Endothelial cell (in vitro differentiated cells): ENCODE measurements around the gene ADH1C. TPM values are rescaled to one million over a fixed set of nuclear protein-coding genes. Genes with fewer than 3 reads are reported as not detected.
"Not testable (repeated sequence)": the region's sequence is repeated elsewhere in the genome, so short reads cannot be mapped to it uniquely, and the experiment has no call there.

Experiments used
- DNase-seq: peaks from one replicate; pipeline ENCODE4 v3.0.0; 2021; ENCODE audit warnings: low spot score
- H3K27ac Mint-ChIP-seq: one replicate; pipeline ENCODE4 v1.8.0; 2021; ENCODE audit warnings: mixed read lengths, inconsistent platforms; ENCODE audit not compliant: unreplicated experiment
- H3K27me3 Mint-ChIP-seq: one replicate; pipeline ENCODE4 v1.8.0; 2021; ENCODE audit warnings: mild to moderate bottlenecking, moderate library complexity, mixed read lengths, inconsistent platforms; ENCODE audit not compliant: unreplicated experiment
- H3K36me3 Mint-ChIP-seq: one replicate; pipeline ENCODE4 v1.8.0; 2021; ENCODE audit warnings: mild to moderate bottlenecking, low read depth, mixed read lengths, inconsistent platforms; ENCODE audit not compliant: unreplicated experiment
- H3K4me1 Mint-ChIP-seq: one replicate; pipeline ENCODE4 v1.8.0; 2021; ENCODE audit warnings: mild to moderate bottlenecking, mixed read lengths, inconsistent platforms; ENCODE audit not compliant: unreplicated experiment
- H3K4me3 Mint-ChIP-seq: one replicate; pipeline ENCODE4 v1.8.0; 2021; ENCODE audit warnings: mild to moderate bottlenecking, mixed read lengths, inconsistent platforms; ENCODE audit not compliant: unreplicated experiment
- H3K9me3 Mint-ChIP-seq: one replicate; pipeline ENCODE4 v1.8.0; 2021; ENCODE audit warnings: mixed read lengths, inconsistent platforms; ENCODE audit not compliant: unreplicated experiment
- total RNA-seq: library from RNA; stranded (reverse); fragmentation: NEBNext Ultra II Directional; extraction: Animal tissue kit (Norgen Biotek cat#: 25700); gene quantifications from one replicate; pipeline ENCODE4 v1.2.1, GENCODE V29; 2021; ENCODE audit not compliant: unreplicated experiment
- TF ChIP-seq, protein P1 (sequence below): fragments of 200-600 bp; sonication (generic); IDR thresholded peaks from one replicate; pipeline ENCODE4 v1.5.0; 2021; ENCODE audit warnings: antibody characterized with exemption; ENCODE audit not compliant: unreplicated experiment

Gene ADH1C
- total RNA-seq, 1 donor from 2014 or later, result not detected

DNA sequence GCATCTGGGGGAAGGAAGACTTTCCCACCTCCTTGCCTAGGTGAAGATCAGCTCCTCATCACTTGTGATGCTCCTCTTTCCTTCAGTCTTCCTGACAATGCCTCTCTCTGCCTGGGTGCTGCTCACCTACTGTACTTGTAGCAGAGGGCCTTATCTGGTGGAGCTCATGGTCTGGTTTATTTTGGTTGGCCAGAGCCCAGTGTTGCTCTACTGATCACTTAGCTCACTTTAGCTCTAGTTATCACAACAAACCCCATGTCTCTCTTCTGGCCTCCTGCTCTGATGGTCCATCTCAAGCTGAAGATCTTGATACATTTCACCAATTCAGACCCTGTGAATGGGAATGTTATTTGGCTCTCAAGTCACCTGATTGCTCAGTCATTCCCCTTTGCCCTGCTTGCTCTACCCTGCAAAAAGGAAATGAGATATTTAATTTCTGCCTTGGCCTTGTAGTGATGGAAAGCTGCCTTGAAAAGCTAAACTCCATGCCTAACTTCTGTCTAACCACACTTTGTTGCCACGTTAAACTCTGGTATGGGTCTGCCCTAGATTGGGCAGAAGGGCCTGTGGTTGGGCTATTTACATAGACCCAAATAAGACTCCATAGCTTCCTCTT, 30.3 kb upstream of the ADH1C start:
- Mint-ChIP-seq H3K36me3 (no peaks in the 10 kb centered on the region), H3K4me3 (no peak overlapping the region), H3K9me3 (no peaks in the 10 kb centered on the region), H3K27ac (no peak overlapping the region), H3K27me3 (peaks cover 3% of the 10 kb centered on the region), H3K4me1 (peaks cover 9% of the 10 kb centered on the region)
- DNase-seq, result no peak
- TF ChIP-seq, protein P1, sequence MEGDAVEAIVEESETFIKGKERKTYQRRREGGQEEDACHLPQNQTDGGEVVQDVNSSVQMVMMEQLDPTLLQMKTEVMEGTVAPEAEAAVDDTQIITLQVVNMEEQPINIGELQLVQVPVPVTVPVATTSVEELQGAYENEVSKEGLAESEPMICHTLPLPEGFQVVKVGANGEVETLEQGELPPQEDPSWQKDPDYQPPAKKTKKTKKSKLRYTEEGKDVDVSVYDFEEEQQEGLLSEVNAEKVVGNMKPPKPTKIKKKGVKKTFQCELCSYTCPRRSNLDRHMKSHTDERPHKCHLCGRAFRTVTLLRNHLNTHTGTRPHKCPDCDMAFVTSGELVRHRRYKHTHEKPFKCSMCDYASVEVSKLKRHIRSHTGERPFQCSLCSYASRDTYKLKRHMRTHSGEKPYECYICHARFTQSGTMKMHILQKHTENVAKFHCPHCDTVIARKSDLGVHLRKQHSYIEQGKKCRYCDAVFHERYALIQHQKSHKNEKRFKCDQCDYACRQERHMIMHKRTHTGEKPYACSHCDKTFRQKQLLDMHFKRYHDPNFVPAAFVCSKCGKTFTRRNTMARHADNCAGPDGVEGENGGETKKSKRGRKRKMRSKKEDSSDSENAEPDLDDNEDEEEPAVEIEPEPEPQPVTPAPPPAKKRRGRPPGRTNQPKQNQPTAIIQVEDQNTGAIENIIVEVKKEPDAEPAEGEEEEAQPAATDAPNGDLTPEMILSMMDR, result no peak

DNA sequence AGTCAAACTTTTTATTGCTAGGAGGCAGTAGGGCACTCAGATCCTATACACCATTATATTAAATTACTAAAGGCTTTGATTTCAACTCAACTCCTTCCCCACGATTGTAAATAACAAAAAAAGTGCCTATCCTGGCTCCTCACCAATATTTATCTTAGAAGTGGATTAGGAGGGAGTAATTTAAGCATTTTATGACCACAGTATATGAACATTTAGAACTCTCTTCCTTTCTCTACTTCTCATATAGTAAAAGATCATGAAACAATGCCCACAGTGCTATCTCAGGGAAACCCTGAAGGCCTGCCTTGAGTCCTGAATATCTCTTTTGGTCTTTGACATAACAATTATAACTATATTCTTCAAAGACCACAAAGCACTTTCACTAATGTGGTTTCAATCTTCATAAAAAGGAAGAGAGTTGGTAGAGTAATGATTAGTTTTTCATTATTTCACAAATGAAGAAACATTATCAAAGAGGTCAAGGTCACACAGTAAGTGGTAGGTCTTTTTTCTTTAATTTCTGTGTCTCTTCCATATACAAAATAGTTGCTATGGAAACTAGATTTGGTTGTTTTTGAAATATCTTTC, 29.1 kb upstream of the ADH1C start:
- Mint-ChIP-seq H3K27ac (no peak overlapping the region), H3K4me1 (peaks cover 9% of the 10 kb centered on the region), H3K27me3 (peaks cover 3% of the 10 kb centered on the region), H3K9me3 (no peaks in the 10 kb centered on the region), H3K4me3 (no peak overlapping the region), H3K36me3 (no peaks in the 10 kb centered on the region)
- TF ChIP-seq, protein P1, result no peak
- no peak for DNase-seq

DNA sequence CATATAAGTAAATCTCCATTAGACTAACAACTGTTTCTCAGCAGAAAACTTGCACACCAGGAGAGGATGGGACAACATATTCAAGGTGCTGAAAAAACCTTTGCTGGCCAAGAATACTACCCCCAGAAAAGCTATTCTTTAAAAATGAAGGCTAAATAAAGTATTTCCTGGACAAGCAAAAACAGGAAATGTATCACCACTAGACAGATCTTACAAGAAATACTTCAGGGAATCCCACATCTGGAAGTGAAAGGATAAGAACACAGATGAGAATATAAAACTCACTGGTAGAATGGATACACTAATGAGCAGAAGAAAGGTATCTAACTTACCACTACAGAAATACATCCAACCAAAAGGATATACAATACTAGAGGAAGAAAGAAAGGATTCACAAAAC, 27.0 kb upstream of the ADH1C start:
- H3K27ac Mint-ChIP-seq, result no peak overlapping the region
- TF ChIP-seq, protein P1, result no peak
- H3K27me3 Mint-ChIP-seq, result peaks cover 3% of the 10 kb centered on the region
- H3K4me1 Mint-ChIP-seq, result peaks cover 9% of the 10 kb centered on the region
- DNase-seq, result no peak
- peaks cover 4% of the 10 kb centered on the region for H3K9me3 Mint-ChIP-seq
- H3K36me3 Mint-ChIP-seq, result no peaks in the 10 kb centered on the region
- no peak overlapping the region for H3K4me3 Mint-ChIP-seq

DNA sequence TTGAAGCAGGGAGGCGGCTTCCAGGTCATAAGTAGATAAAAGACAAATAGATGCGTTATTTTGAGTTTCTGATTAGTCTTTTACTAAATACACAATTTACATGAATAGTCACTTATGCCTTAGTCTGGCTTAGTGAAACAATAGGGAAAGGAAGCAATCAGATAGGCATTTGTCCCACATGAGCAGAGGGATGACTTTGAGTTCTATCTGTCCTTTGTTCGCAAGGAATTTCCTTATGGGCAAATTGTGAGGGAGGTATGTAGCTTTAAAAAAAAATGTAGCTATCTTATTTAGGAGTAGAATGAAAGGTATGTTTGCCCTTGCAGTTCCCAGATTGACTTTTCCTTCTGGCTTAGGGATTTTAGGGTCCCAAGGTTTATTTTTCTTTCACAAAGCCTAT, 26.3 kb upstream of the ADH1C start:
- Mint-ChIP-seq H3K4me1 (peaks cover 9% of the 10 kb centered on the region), H3K9me3 (peaks cover 4% of the 10 kb centered on the region)
- TF ChIP-seq, protein P1, result no peak

DNA sequence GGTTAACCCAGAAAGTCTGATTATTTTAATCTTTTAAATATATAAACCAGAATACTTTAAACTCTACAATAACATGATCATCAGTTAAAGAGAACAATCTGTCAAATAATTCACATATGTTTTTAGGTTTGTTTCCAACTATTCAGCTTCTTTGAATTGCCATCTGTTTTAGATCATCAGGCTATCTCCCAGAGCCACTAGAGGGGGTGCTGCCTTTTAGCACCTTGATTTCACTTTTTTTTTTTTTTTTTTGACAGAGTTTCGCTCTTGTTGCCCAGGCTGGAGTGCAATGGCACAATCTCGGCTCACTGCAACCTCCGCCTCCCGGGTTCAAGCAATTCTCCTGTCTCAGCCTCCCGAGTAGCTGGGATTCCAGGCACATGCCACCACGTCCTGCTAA, 24.8 kb upstream of the ADH1C start:
- DNase-seq, H3K9me3 Mint-ChIP-seq, H3K4me3 Mint-ChIP-seq, H3K27ac Mint-ChIP-seq, H3K27me3 Mint-ChIP-seq, H3K4me1 Mint-ChIP-seq, H3K36me3 Mint-ChIP-seq: not testable (repeated sequence)

More for the DNA sequence above, 26.3 kb upstream of the ADH1C start:
- Mint-ChIP-seq H3K4me3 (no peak overlapping the region), H3K27ac (no peak overlapping the region), H3K27me3 (peaks cover 3% of the 10 kb centered on the region), H3K36me3 (no peaks in the 10 kb centered on the region)
- no peak for DNase-seq

DNA sequence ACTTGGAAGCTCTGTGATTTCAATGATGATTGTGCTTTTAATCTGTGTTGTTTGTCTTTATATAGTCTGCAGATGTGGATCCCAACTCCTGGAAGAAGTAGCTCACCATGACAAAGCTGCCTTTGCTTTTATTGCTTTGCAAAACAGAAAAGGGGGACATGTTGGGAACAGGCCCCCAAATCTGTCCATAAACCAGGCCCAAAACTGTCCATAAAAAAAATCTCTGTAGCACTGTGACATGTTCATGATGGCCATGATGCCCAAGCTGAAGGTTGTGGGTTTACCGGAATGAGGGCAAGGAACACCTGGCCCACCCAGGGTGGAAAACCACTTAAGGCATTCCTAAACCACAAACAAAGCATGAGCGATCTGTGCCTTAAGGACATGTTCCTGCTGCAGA, 19.9 kb upstream of the ADH1C start:
- not testable (repeated sequence) for H3K27ac Mint-ChIP-seq, H3K36me3 Mint-ChIP-seq, H3K27me3 Mint-ChIP-seq, H3K4me3 Mint-ChIP-seq, DNase-seq, H3K9me3 Mint-ChIP-seq, H3K4me1 Mint-ChIP-seq

DNA sequence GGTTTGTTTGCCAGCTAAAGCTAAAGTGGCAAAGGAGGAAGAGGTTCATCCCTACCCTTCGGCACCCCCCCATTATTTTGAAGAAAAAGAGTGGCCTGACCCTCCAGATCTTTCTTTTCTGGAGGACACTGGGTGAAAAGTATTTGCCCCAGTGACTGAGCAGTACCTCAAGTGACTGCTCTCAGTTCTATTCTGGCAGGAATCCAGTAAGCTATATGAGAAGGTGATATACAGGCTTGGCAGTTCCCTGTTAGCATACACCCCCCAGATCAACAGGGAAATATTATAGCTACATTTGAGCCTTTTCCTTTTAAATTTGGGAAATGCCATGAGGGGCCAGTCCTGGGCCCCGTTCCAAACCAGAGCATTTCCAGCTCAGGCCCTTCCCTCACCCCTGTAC, 15.3 kb upstream of the ADH1C start:
- H3K9me3 Mint-ChIP-seq, H3K36me3 Mint-ChIP-seq, H3K4me3 Mint-ChIP-seq, H3K27ac Mint-ChIP-seq, H3K27me3 Mint-ChIP-seq, H3K4me1 Mint-ChIP-seq, DNase-seq: not testable (repeated sequence)
